Nephron progenitor cell (in vitro differentiated cells): ENCODE measurements around the gene SOS2.

Source experiments
- DNase-seq: peaks from one replicate; pipeline ENCODE4 v3.0.0; 2021
- H3K27ac Mint-ChIP-seq: 2 replicates; pipeline ENCODE4 v1.8.0; 2021; ENCODE audit warnings: mild to moderate bottlenecking, moderate library complexity, mixed read lengths
- H3K27me3 Mint-ChIP-seq: 2 replicates; pipeline ENCODE4 v1.8.0; 2021; ENCODE audit warnings: mild to moderate bottlenecking, low read depth, mixed read lengths; ENCODE audit not compliant: poor library complexity
- H3K36me3 Mint-ChIP-seq: 2 replicates; pipeline ENCODE4 v1.8.0; 2021; ENCODE audit warnings: low read depth, mixed read lengths
- H3K4me1 Mint-ChIP-seq: 2 replicates; pipeline ENCODE4 v1.8.0; 2021; ENCODE audit warnings: mixed read lengths
- H3K4me3 Mint-ChIP-seq: 2 replicates; pipeline ENCODE4 v1.8.0; 2021; ENCODE audit warnings: mild to moderate bottlenecking, moderate library complexity, mixed read lengths
- H3K9me3 Mint-ChIP-seq: 2 replicates; pipeline ENCODE4 v1.8.0; 2021; ENCODE audit warnings: mild to moderate bottlenecking, moderate library complexity, mixed read lengths
- TF ChIP-seq, protein P1 (sequence below): fragments of 200-600 bp; sonication (generic); IDR thresholded peaks from 2 replicates; pipeline ENCODE4 v1.5.0; 2021; ENCODE audit warnings: antibody characterized with exemption

The SOS2 gene

GRCh38 chr14:50113381-50114035 lies 117.9 kb downstream of the SOS2 start:
- TF ChIP-seq, protein P1, sequence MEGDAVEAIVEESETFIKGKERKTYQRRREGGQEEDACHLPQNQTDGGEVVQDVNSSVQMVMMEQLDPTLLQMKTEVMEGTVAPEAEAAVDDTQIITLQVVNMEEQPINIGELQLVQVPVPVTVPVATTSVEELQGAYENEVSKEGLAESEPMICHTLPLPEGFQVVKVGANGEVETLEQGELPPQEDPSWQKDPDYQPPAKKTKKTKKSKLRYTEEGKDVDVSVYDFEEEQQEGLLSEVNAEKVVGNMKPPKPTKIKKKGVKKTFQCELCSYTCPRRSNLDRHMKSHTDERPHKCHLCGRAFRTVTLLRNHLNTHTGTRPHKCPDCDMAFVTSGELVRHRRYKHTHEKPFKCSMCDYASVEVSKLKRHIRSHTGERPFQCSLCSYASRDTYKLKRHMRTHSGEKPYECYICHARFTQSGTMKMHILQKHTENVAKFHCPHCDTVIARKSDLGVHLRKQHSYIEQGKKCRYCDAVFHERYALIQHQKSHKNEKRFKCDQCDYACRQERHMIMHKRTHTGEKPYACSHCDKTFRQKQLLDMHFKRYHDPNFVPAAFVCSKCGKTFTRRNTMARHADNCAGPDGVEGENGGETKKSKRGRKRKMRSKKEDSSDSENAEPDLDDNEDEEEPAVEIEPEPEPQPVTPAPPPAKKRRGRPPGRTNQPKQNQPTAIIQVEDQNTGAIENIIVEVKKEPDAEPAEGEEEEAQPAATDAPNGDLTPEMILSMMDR, result no peak
- no peak for DNase-seq
- Mint-ChIP-seq H3K27ac (no peak overlapping the region), H3K9me3 (no peaks in the 10 kb centered on the region), H3K27me3 (no peaks in the 10 kb centered on the region), H3K4me3 (peak overlapping the region; percentile 16), H3K4me1 (peaks cover 30% of the 10 kb centered on the region), H3K36me3 (peaks cover 53% of the 10 kb centered on the region)

- Mint-ChIP-seq H3K9me3 (no peaks in the 10 kb centered on the region), H3K27ac (no peak overlapping the region), H3K4me3 (no peak overlapping the region), H3K36me3 (peaks cover 51% of the 10 kb centered on the region), H3K4me1 (peaks cover 17% of the 10 kb centered on the region), H3K27me3 (no peaks in the 10 kb centered on the region)
- no peak for DNase-seq
- TF ChIP-seq, protein P1, result no peak
These were observed 120.9 kb downstream of the SOS2 start for GRCh38 chr14:50110323-50111037.

GRCh38 chr14:50109342-50109741 lies 122.0 kb downstream of the SOS2 start:
- no peaks in the 10 kb centered on the region for H3K9me3 Mint-ChIP-seq
- no peak for DNase-seq
- peaks cover 5% of the 10 kb centered on the region for H3K4me1 Mint-ChIP-seq
- H3K36me3 Mint-ChIP-seq, result peaks cover 51% of the 10 kb centered on the region
- H3K27ac Mint-ChIP-seq, result no peak overlapping the region
- TF ChIP-seq, protein P1, result peak; percentile 15
- no peak overlapping the region for H3K4me3 Mint-ChIP-seq
- H3K27me3 Mint-ChIP-seq, result no peaks in the 10 kb centered on the region

- H3K27ac Mint-ChIP-seq, result peak overlapping the region; percentile 75
- peaks cover 41% of the 10 kb centered on the region for H3K36me3 Mint-ChIP-seq
These were observed 123.5 kb downstream of the SOS2 start for GRCh38 chr14:50107850-50108249.

GRCh38 chr14:50106178-50106577 lies 125.2 kb downstream of the SOS2 start:
- TF ChIP-seq, protein P1, result no peak
- H3K27ac Mint-ChIP-seq, result no peak overlapping the region

More at GRCh38 chr14:50107850-50108249, 123.5 kb downstream of the SOS2 start:
- no peak overlapping the region for H3K4me3 Mint-ChIP-seq
- no peaks in the 10 kb centered on the region for H3K9me3 Mint-ChIP-seq
- H3K4me1 Mint-ChIP-seq, result no peaks in the 10 kb centered on the region
- no peaks in the 10 kb centered on the region for H3K27me3 Mint-ChIP-seq
- DNase-seq, result no peak
- TF ChIP-seq, protein P1, result no peak

More at GRCh38 chr14:50106178-50106577, 125.2 kb downstream of the SOS2 start:
- H3K27me3 Mint-ChIP-seq, result no peaks in the 10 kb centered on the region
- no peak overlapping the region for H3K4me3 Mint-ChIP-seq
- peaks cover 24% of the 10 kb centered on the region for H3K36me3 Mint-ChIP-seq
- no peaks in the 10 kb centered on the region for H3K4me1 Mint-ChIP-seq
- no peak for DNase-seq
- H3K9me3 Mint-ChIP-seq, result no peaks in the 10 kb centered on the region
